AG10803 (cell line): ENCODE measurements around the gene IFITM5.
"Not testable (repeated sequence)": the region's sequence is repeated elsewhere in the genome, so short reads cannot be mapped to it uniquely, and the experiment has no call there.

Experiments
- DNase-seq: peaks from one replicate; pipeline ENCODE4 v3.0.0; 2010; ENCODE audit warnings: low read depth
- H3K4me3 ChIP-seq: 2 replicates; pipeline ENCODE4 v1.5.1; 2011; ENCODE audit warnings: mild to moderate bottlenecking, low read length, control low read depth
- TF ChIP-seq, protein P1 (sequence below): conservative IDR thresholded peaks from 2 replicates; pipeline ENCODE4 v1.5.1; 2011; ENCODE audit warnings: mild to moderate bottlenecking, low read length, control low read depth, inconsistent platforms

The IFITM5 gene

DNA sequence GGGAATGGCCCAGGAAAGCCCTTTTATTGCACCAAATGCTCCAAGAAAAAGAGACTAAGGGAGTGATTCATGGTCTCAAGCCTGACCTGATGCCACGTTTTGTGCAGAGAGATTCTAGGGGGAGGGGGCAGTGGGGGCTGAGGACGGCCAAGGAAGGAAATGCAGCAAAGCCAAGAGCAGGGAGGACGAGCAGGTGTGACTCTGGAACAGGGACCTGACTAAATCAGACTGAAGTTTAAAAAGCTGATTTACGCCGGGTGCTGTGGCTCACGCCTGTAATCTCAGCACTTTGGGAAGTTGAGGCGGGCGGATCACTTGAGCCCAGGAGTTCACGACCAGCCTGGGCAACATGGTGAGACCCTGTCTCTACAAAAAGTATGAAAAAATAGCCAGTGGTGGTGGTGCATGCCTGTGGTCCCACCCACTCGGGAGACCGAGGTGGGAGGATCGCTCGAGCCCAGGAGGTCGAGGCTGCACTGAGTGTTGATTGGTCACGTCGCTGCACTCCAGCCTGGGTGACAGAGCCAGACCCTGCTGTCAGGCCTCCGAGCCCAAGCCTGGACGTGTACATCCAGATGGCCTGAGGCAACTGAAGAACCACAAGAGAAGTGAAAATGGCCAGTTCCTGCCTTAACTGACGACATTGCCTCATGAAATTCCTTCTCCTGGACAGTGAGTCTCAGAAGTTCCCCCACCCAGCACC lies 32.2 kb upstream of the IFITM5 start:
- no peak for DNase-seq
- H3K4me3 ChIP-seq: no peak overlapping the region
- TF ChIP-seq, protein P1, sequence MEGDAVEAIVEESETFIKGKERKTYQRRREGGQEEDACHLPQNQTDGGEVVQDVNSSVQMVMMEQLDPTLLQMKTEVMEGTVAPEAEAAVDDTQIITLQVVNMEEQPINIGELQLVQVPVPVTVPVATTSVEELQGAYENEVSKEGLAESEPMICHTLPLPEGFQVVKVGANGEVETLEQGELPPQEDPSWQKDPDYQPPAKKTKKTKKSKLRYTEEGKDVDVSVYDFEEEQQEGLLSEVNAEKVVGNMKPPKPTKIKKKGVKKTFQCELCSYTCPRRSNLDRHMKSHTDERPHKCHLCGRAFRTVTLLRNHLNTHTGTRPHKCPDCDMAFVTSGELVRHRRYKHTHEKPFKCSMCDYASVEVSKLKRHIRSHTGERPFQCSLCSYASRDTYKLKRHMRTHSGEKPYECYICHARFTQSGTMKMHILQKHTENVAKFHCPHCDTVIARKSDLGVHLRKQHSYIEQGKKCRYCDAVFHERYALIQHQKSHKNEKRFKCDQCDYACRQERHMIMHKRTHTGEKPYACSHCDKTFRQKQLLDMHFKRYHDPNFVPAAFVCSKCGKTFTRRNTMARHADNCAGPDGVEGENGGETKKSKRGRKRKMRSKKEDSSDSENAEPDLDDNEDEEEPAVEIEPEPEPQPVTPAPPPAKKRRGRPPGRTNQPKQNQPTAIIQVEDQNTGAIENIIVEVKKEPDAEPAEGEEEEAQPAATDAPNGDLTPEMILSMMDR: no peak

DNA sequence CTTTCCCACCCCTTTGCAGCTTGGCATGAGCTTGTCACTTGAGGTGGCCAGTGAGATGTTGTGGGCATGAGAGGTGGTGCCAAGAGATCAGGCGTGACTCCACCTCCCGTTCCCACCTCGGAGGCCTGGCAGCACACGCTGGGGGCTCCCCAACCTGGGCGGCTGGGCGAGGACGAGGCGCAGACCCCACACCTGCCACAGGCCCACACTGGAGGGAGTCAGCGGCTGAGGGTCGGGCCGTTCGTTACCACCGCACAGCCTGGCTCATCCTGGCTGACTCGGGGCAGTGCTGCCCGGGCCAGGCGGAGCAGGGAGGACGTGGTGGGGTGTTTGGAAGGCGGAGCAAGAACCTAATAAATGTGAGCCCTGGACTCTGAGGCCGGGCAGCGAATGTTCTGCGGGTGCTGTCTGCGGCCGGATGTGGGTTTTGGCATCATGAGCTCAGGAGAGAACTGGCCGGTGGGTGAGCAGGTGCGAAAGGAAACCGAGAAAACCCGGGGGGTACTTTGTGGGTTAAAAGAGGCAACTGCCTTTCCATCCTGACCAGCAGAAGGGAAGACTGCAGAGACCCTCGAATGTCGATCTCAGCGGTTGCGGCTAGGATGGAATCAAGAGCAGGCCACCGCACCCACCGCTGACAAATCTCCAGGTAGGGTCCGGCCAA lies 31.5 kb upstream of the IFITM5 start:
- no peak overlapping the region for H3K4me3 ChIP-seq
- TF ChIP-seq, protein P1: no peak
- DNase-seq: no peak

DNA sequence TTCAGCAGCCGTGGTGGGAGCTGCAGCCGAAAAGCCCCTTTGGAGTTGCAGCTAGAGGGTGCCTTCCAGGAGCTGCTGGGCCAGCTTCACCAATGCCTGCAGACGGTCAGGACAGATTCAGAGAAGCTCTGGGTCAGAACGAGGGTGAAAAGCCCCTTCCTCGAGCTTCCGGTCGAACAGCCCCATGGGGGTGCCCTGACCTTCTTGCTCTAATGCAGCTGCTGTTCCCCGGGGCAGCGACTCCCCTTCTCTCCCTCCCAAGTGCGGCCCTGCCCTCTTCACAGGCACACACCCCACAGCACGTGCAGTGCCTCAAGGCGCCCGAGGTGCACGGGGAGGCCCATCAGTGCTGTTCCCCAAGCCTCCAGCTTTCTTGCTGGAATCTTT lies 31.0 kb upstream of the IFITM5 start:
- TF ChIP-seq, protein P1: no peak
- no peak overlapping the region for H3K4me3 ChIP-seq
- DNase-seq: no peak

DNA sequence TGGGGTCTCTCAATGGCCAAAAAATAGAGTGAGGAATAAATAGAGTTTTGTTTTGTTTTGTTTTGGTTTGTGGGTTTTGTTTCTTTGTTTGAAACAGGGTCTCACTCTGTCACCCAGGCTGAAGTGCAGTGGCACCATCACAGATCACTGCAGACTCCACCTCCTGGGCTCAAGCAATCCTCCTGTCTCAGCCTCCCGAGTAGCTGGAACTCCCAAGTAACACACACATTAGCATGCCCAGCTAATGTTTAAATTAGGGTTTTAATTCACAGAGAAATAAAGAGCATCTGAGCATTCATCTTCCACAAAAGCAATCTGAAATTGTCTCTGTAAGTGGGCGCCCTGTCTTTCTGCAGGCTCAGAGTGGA lies 30.5 kb upstream of the IFITM5 start:
- no peak overlapping the region for H3K4me3 ChIP-seq
- no peak for DNase-seq
- TF ChIP-seq, protein P1: no peak

DNA sequence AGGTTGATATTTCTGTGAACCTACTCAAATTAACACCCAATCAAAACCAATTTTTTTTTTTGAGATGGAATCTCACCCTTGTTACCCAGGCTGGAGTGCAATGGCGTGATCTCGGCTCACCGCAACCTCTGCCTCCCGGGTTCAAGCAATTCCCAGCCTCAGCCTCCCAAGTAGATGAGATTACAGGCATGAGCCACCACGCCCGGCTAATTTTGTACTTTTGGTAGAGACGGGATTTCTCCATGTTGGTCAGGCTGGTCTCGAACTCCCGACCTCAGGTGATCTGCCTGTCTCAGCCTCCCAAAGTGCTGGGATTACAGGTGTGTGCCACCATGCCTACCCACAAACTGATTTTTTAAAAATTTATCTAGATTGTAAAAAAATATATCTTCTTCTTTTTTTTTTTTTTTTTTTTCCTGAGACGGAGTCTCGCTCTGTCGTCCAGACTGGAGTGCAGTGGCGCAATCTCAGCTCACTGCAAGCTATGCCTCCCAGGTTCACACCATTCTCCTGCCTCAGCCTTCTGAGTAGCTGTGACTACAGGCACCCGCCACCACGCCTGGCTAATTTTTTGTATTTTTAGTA lies 29.3 kb upstream of the IFITM5 start:
- not testable (repeated sequence) for DNase-seq, H3K4me3 ChIP-seq

DNA sequence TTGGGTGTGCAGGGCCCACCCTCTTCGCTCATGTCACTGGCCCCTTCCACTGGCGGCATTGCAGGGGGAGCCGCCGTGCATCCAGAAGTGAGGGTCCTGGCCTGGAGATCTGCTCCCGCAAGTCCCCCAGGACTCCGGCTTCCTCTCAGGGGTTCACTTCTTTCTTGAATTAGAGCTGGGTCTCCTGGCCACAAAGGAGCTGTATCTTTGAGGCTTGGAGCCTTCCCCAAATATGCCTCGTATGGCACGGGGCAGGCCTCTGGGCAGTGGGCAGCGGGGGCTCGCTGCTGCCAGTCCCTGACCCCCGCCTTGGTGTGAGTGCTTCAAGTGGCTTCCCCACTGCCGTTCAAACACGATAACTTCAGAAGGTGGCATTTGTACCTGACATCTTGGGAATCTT lies 28.7 kb upstream of the IFITM5 start:
- H3K4me3 ChIP-seq: no peak overlapping the region
- TF ChIP-seq, protein P1: no peak
- DNase-seq: no peak

DNA sequence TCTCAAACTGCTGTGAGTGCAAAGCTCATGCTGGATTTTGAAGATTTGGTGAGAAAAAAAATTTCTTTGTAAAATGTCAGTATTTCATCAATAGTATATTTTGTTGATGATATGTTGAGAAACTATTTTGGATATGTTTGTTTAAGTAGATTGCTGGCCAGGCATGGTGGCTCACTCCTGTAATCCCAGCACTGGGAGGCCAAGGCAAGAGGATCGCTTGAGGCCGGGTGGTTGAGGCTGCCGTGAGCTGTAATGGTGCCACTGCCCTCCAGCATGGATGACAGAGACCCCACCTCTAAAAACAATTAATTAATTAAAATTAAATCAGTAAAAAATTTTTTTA lies 28.2 kb upstream of the IFITM5 start:
- TF ChIP-seq, protein P1: no peak
- no peak overlapping the region for H3K4me3 ChIP-seq
- no peak for DNase-seq
